Stimulated activated CD4-positive, alpha-beta T cell treated with anti-CD3 and anti-CD28 coated beads, Interleukin-1b, Interleukin-23, amount 100 ng/mL, for 48 hours (primary cell): ENCODE data around the gene LTBP1.
"Not testable (repeated sequence)": the region's sequence is repeated elsewhere in the genome, so short reads cannot be mapped to it uniquely, and the experiment has no call there.

Source experiments
- DNase-seq: peaks from one replicate; pipeline ENCODE4 v3.0.0-alpha.2; 2020

LTBP1 gene

GRCh38 chr2:33051586-33052360 lies 105.0 kb downstream of the LTBP1 start:
- DNase-seq, result no peak

- no peak for DNase-seq
Measured at GRCh38 chr2:33052361-33052735, 105.6 kb downstream of the LTBP1 start.

- not testable (repeated sequence) for DNase-seq
Measured at GRCh38 chr2:33052795-33053194, 106.0 kb downstream of the LTBP1 start.

- DNase-seq, result no peak
Measured at GRCh38 chr2:33056170-33056569, 109.4 kb downstream of the LTBP1 start.

- not testable (repeated sequence) for DNase-seq
Measured at GRCh38 chr2:33057307-33058028, 110.7 kb downstream of the LTBP1 start.

GRCh38 chr2:33058716-33059470 lies 112.1 kb downstream of the LTBP1 start:
- DNase-seq, result no peak

- no peak for DNase-seq
Measured at GRCh38 chr2:33059471-33060156, 112.9 kb downstream of the LTBP1 start.

- no peak for DNase-seq
Measured at GRCh38 chr2:33060405-33060804, 113.7 kb downstream of the LTBP1 start.

GRCh38 chr2:33062665-33063250 lies 116.0 kb downstream of the LTBP1 start:
- no peak for DNase-seq

- no peak for DNase-seq
Measured at GRCh38 chr2:33064349-33064801, 117.6 kb downstream of the LTBP1 start.

GRCh38 chr2:33067598-33067997 lies 120.8 kb downstream of the LTBP1 start:
- no peak for DNase-seq

GRCh38 chr2:33068261-33068660 lies 121.5 kb downstream of the LTBP1 start:
- DNase-seq, result no peak

- peak; percentile 77 for DNase-seq
Measured at GRCh38 chr2:33069894-33070651, 123.3 kb downstream of the LTBP1 start.

- no peak for DNase-seq
Measured at GRCh38 chr2:33071591-33071990, 124.8 kb downstream of the LTBP1 start.

GRCh38 chr2:33072614-33073013 lies 125.9 kb downstream of the LTBP1 start:
- DNase-seq, result no peak

GRCh38 chr2:33073018-33073417 lies 126.3 kb downstream of the LTBP1 start:
- DNase-seq, result no peak

GRCh38 chr2:33074197-33074596 lies 127.4 kb downstream of the LTBP1 start:
- no peak for DNase-seq

GRCh38 chr2:33077311-33077710 lies 130.6 kb downstream of the LTBP1 start:
- DNase-seq, result no peak

- DNase-seq, result no peak
Measured at GRCh38 chr2:33077844-33078243, 131.1 kb downstream of the LTBP1 start.

- DNase-seq, result no peak
Measured at GRCh38 chr2:33081691-33082090, 134.9 kb downstream of the LTBP1 start.

- DNase-seq, result no peak
Measured at GRCh38 chr2:33083699-33084387, 137.1 kb downstream of the LTBP1 start.
